Neural progenitor cell (in vitro differentiated cells): ENCODE results near the gene P4HA1.

Experiments used
- EZH2 ChIP-seq: fragments of 200-600 bp; sonication (generic); IDR thresholded peaks from 2 replicates; pipeline ENCODE4 v1.6.1; 2017; ENCODE audit warnings: antibody characterized with exemption, mild to moderate bottlenecking, moderate library complexity
- EZH2phosphoT487 ChIP-seq: fragments of 200-600 bp; sonication (generic); IDR thresholded peaks from 2 replicates; pipeline ENCODE4 v1.6.1; 2017; ENCODE audit warnings: antibody characterized with exemption
- TF ChIP-seq, protein P1 (sequence below): fragments of 200-600 bp; sonication (generic); IDR thresholded peaks from 2 replicates; pipeline ENCODE4 v1.5.1; 2017; ENCODE audit warnings: antibody characterized with exemption, mild to moderate bottlenecking

- TF ChIP-seq, protein P1, sequence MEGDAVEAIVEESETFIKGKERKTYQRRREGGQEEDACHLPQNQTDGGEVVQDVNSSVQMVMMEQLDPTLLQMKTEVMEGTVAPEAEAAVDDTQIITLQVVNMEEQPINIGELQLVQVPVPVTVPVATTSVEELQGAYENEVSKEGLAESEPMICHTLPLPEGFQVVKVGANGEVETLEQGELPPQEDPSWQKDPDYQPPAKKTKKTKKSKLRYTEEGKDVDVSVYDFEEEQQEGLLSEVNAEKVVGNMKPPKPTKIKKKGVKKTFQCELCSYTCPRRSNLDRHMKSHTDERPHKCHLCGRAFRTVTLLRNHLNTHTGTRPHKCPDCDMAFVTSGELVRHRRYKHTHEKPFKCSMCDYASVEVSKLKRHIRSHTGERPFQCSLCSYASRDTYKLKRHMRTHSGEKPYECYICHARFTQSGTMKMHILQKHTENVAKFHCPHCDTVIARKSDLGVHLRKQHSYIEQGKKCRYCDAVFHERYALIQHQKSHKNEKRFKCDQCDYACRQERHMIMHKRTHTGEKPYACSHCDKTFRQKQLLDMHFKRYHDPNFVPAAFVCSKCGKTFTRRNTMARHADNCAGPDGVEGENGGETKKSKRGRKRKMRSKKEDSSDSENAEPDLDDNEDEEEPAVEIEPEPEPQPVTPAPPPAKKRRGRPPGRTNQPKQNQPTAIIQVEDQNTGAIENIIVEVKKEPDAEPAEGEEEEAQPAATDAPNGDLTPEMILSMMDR, result no peak
- no peak for TF ChIP-seq EZH2
- TF ChIP-seq EZH2phosphoT487, result no peak
Observed at GRCh38 chr10:73092830-73093229, 3.8 kb downstream of the P4HA1 start.
